ENCODE results near the gene CLEC17A. TPM values are rescaled to one million over a fixed set of nuclear protein-coding genes. Genes with fewer than 3 reads are reported as not detected.
"Not testable (repeated sequence)": the region's sequence is repeated elsewhere in the genome, so short reads cannot be mapped to it uniquely, and the experiment has no call there.

Gene CLEC17A
- total RNA-seq, 2 donors from 2014 or later, result 0.42 TPM; not detected in 1

- intact Hi-C loops (cut with DNase I), result no loop called here
- DNase-seq (ENCODE audit: low spot score), result no peak
These were observed 36.5 kb downstream of the CLEC17A start for GRCh38 chr19:14619404-14619803.

GRCh38 chr19:14624491-14624890, 41.6 kb downstream of the CLEC17A start:
- DNase-seq (ENCODE audit: low spot score), result not testable (repeated sequence)

GRCh38 chr19:14629557-14629956, 46.7 kb downstream of the CLEC17A start:
- intact Hi-C loops (cut with DNase I), result no loop called here
- no peak for DNase-seq (ENCODE audit: low spot score)

More at GRCh38 chr19:14624491-14624890, 41.6 kb downstream of the CLEC17A start:
- intact Hi-C loops (cut with DNase I), result not testable (repeated sequence)

GRCh38 chr19:14632286-14632685, 49.4 kb downstream of the CLEC17A start:
- intact Hi-C loops (cut with DNase I), result no loop called here
- no peak for DNase-seq (ENCODE audit: low spot score)

GRCh38 chr19:14639536-14640277, 56.8 kb downstream of the CLEC17A start:
- DNase-seq (ENCODE audit: low spot score), result no peak
- intact Hi-C loops (cut with DNase I), result no loop called here

GRCh38 chr19:14648506-14648905, 65.6 kb downstream of the CLEC17A start:
- no peak for DNase-seq (ENCODE audit: low spot score)

GRCh38 chr19:14649020-14649419, 66.1 kb downstream of the CLEC17A start:
- no peak for DNase-seq (ENCODE audit: low spot score)
- intact Hi-C loops (cut with DNase I), result no loop called here

More at GRCh38 chr19:14648506-14648905, 65.6 kb downstream of the CLEC17A start:
- intact Hi-C loops (cut with DNase I), result no loop called here

- intact Hi-C loops (cut with DNase I), result no loop called here
- no peak for DNase-seq (ENCODE audit: low spot score)
These were observed 67.3 kb downstream of the CLEC17A start for GRCh38 chr19:14650161-14650560.

GRCh38 chr19:14654786-14655560, 72.1 kb downstream of the CLEC17A start:
- intact Hi-C loops (cut with DNase I), result no loop called here
- no peak for DNase-seq (ENCODE audit: low spot score)

GRCh38 chr19:14655726-14656125, 72.8 kb downstream of the CLEC17A start:
- intact Hi-C loops (cut with DNase I), result no loop called here
- no peak for DNase-seq (ENCODE audit: low spot score)

- intact Hi-C loops (cut with DNase I), result no loop called here
These were observed 77.1 kb downstream of the CLEC17A start for GRCh38 chr19:14659874-14660489.

GRCh38 chr19:14661372-14661924, 78.6 kb downstream of the CLEC17A start:
- DNase-seq (ENCODE audit: low spot score), result no peak
- intact Hi-C loops (cut with DNase I), result no loop called here

More at GRCh38 chr19:14659874-14660489, 77.1 kb downstream of the CLEC17A start:
- no peak for DNase-seq (ENCODE audit: low spot score)

Other genes starting within 250 kb of the CLEC17A start
- gene ADGRE5, start 201.6 kb upstream of the CLEC17A start, total RNA-seq, result 100 to 1,000 TPM; 195 to 306 TPM
- gene DDX39A, start 163.7 kb upstream of the CLEC17A start, total RNA-seq, result 10 to 100 TPM; 37.4 to 38.7 TPM
- gene PKN1, start 149.8 kb upstream of the CLEC17A start, total RNA-seq, result 100 to 1,000 TPM; 135 to 173 TPM
- 1 to 10 TPM in 1 of 2 donors, under 1 TPM in 1; 0.95 to 1.6 TPM for gene PTGER1, start 107.7 kb upstream of the CLEC17A start, total RNA-seq
- 10 to 100 TPM; 43.5 to 46.1 TPM for gene GIPC1, start 87.0 kb upstream of the CLEC17A start, total RNA-seq
- 10 to 100 TPM; 56.2 to 63.2 TPM for gene DNAJB1, start 64.7 kb upstream of the CLEC17A start, total RNA-seq
- 10 to 100 TPM; 36.8 to 56.6 TPM for gene TECR, start 53.5 kb upstream of the CLEC17A start, total RNA-seq
- gene NDUFB7, start 11.0 kb upstream of the CLEC17A start, total RNA-seq, result 100 to 1,000 TPM; 157 to 177 TPM
- under 1 TPM in 1 of 2 donors, not detected in 1; 0.23 TPM for gene ADGRE3, start 91.8 kb downstream of the CLEC17A start, total RNA-seq
- gene ZNF333, start 107.0 kb downstream of the CLEC17A start, total RNA-seq, result 10 to 100 TPM; 17.5 to 20.3 TPM
- gene ADGRE2, start 195.5 kb downstream of the CLEC17A start, total RNA-seq, result 1 to 10 TPM; 4.0 to 4.3 TPM